Raji (cell line): Measurements from ENCODE around the gene TMEM272.

Experiments used
- POLR2A ChIP-seq: IDR thresholded peaks from 2 replicates; pipeline ENCODE4 v1.6.1; 2011; ENCODE audit warnings: low read depth, low read length, control low read depth; ENCODE audit not compliant: insufficient read depth

TMEM272 gene

GRCh38 chr13:51803422-51804294 is 41.3 kb downstream of the TMEM272 start, which contains the start of gene DHRS12:
Gene DHRS12 (minus strand): TSS chr13:51804163. CDS start chr13:51799659, 4,504 bp downstream.
- peak; percentile 87 for TF ChIP-seq POLR2A

GRCh38 chr13:51802631-51803418 is 42.2 kb downstream of the TMEM272 start:
- TF ChIP-seq POLR2A: no peak

GRCh38 chr13:51801631-51802099 is 43.3 kb downstream of the TMEM272 start:
- TF ChIP-seq POLR2A: no peak

- no peak for TF ChIP-seq POLR2A
These were observed 44.5 kb downstream of the TMEM272 start for GRCh38 chr13:51800486-51800885.

GRCh38 chr13:51799261-51799660 is 45.7 kb downstream of the TMEM272 start:
- TF ChIP-seq POLR2A: no peak

- no peak for TF ChIP-seq POLR2A
These were observed 47.1 kb downstream of the TMEM272 start for GRCh38 chr13:51797664-51798488.

GRCh38 chr13:51796546-51796945 is 48.4 kb downstream of the TMEM272 start:
- TF ChIP-seq POLR2A: no peak

GRCh38 chr13:51795419-51795818 is 49.6 kb downstream of the TMEM272 start:
- TF ChIP-seq POLR2A: no peak

GRCh38 chr13:51794964-51795363 is 50.0 kb downstream of the TMEM272 start:
- no peak for TF ChIP-seq POLR2A

- TF ChIP-seq POLR2A: no peak
These were observed 51.3 kb downstream of the TMEM272 start for GRCh38 chr13:51793570-51794271.

- no peak for TF ChIP-seq POLR2A
These were observed 58.3 kb downstream of the TMEM272 start for GRCh38 chr13:51786425-51787265.

- no peak for TF ChIP-seq POLR2A
These were observed 59.1 kb downstream of the TMEM272 start for GRCh38 chr13:51785712-51786424.

GRCh38 chr13:51784097-51784496 is 60.9 kb downstream of the TMEM272 start:
- TF ChIP-seq POLR2A: no peak
